Upper lobe of right lung (tissue), 1 donor: ENCODE results near the gene BPHL. TPM values are rescaled to one million over a fixed set of nuclear protein-coding genes. Genes with fewer than 3 reads are reported as not detected.
"Not testable (repeated sequence)": the region's sequence is repeated elsewhere in the genome, so short reads cannot be mapped to it uniquely, and the experiment has no call there.

Source experiments
- ATAC-seq: fragments of 200-7000 bp; cut with Tn5 transposase; one replicate; pipeline ENCODE4 v1.9.1; 2020; ENCODE audit warnings: mild to moderate bottlenecking, moderate library complexity
- DNase-seq: peaks from one replicate; pipeline ENCODE4 v3.0.0-alpha.2; 2020
- H3K27ac ChIP-seq: fragments of 200-600 bp; one replicate; pipeline ENCODE4 v1.8.0; 2022
- H3K27me3 ChIP-seq: fragments of 200-600 bp; one replicate; pipeline ENCODE4 v1.8.0; 2022; ENCODE audit warnings: mild to moderate bottlenecking
- H3K36me3 ChIP-seq: fragments of 200-600 bp; one replicate; pipeline ENCODE4 v1.8.0; 2022
- H3K4me1 ChIP-seq: fragments of 200-600 bp; one replicate; pipeline ENCODE4 v1.8.0; 2022
- H3K4me3 ChIP-seq: fragments of 200-600 bp; one replicate; pipeline ENCODE4 v1.8.0; 2022; ENCODE audit warnings: mild to moderate bottlenecking
- H3K9me3 ChIP-seq: fragments of 200-600 bp; one replicate; pipeline ENCODE4 v1.8.0; 2022
- intact Hi-C: fragments of 100-400 bp; cut with DNase I; formaldehyde crosslinking; loops from one replicate; pipeline ENCODE4 v1.11.0; 2022
- total RNA-seq: library from RNA; stranded (reverse); fragmentation: NEBNext Ultra II Directional; extraction: Animal tissue kit (Norgen Biotek cat#: 25700); gene quantifications from one replicate; pipeline ENCODE4 v1.2.1, GENCODE V29; 2021
- TF ChIP-seq, protein P1 (sequence below): fragments of 200-600 bp; IDR thresholded peaks from one replicate; pipeline ENCODE4 v1.8.0; 2022; ENCODE audit warnings: antibody characterized with exemption
- donor health status: DM: no; HTN: yes; CAD: no; lungs with severe emphysema.

The BPHL gene
- total RNA-seq, 1 donor from 2014 or later = 7.6 TPM

- TF ChIP-seq, protein P1, sequence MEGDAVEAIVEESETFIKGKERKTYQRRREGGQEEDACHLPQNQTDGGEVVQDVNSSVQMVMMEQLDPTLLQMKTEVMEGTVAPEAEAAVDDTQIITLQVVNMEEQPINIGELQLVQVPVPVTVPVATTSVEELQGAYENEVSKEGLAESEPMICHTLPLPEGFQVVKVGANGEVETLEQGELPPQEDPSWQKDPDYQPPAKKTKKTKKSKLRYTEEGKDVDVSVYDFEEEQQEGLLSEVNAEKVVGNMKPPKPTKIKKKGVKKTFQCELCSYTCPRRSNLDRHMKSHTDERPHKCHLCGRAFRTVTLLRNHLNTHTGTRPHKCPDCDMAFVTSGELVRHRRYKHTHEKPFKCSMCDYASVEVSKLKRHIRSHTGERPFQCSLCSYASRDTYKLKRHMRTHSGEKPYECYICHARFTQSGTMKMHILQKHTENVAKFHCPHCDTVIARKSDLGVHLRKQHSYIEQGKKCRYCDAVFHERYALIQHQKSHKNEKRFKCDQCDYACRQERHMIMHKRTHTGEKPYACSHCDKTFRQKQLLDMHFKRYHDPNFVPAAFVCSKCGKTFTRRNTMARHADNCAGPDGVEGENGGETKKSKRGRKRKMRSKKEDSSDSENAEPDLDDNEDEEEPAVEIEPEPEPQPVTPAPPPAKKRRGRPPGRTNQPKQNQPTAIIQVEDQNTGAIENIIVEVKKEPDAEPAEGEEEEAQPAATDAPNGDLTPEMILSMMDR = no peak
- no peak for DNase-seq
- H3K4me1 ChIP-seq = peaks cover 11% of the 10 kb centered on the region
- no peak for ATAC-seq
- intact Hi-C loops = no loop called here
- H3K36me3 ChIP-seq = no peaks in the 10 kb centered on the region
- no peak overlapping the region for H3K4me3 ChIP-seq
- no peak overlapping the region for H3K27ac ChIP-seq
- no peaks in the 10 kb centered on the region for H3K27me3 ChIP-seq
- H3K9me3 ChIP-seq = no peaks in the 10 kb centered on the region
Observed at GRCh38 chr6:3164388-3164787, 45.9 kb downstream of the BPHL start.

GRCh38 chr6:3165631-3166534, 47.4 kb downstream of the BPHL start:
- ATAC-seq = no peak
- no peak overlapping the region for H3K27ac ChIP-seq
- DNase-seq = no peak
- intact Hi-C loops = no loop called here
- H3K36me3 ChIP-seq = no peaks in the 10 kb centered on the region
- no peaks in the 10 kb centered on the region for H3K9me3 ChIP-seq
- no peaks in the 10 kb centered on the region for H3K27me3 ChIP-seq
- H3K4me1 ChIP-seq = peaks cover 11% of the 10 kb centered on the region
- TF ChIP-seq, protein P1 = no peak
- H3K4me3 ChIP-seq = no peak overlapping the region

DNA sequence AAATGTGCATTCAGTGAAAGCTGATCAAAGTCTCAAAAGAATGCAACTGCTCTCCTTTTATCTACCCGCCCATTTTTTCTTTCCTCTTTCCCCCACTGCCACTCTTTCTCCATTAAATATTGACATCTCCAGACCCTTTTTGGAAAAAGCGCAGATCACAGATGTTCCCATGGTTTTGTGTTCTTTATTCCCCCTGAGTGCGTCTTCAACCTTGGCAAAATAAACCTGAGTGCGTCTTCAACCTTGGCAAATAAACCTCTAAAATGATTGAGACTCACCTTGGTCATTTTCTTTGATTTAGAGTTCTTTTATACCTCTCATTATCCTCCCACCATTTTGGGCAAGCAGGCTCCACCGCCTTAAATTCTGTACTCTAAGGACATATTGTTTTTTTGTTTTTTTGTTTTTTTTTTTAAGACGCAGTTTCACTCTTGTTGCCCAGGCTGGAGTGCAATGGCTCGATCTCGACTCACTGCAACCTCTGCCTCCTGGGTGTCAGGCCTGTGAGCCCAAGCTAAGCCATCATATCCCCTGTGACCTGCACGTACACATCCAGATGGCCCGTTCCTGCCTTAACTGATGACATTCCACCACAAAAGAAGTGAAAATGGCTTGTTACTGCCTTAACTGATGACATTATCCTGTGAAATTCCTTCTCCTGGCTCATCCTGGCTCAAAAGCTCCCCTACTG, 48.2 kb downstream of the BPHL start:
- DNase-seq, ATAC-seq, H3K27ac ChIP-seq, H3K9me3 ChIP-seq, H3K27me3 ChIP-seq, intact Hi-C loops, H3K36me3 ChIP-seq, H3K4me3 ChIP-seq: not testable (repeated sequence)
- peaks cover 11% of the 10 kb centered on the region for H3K4me1 ChIP-seq

DNA sequence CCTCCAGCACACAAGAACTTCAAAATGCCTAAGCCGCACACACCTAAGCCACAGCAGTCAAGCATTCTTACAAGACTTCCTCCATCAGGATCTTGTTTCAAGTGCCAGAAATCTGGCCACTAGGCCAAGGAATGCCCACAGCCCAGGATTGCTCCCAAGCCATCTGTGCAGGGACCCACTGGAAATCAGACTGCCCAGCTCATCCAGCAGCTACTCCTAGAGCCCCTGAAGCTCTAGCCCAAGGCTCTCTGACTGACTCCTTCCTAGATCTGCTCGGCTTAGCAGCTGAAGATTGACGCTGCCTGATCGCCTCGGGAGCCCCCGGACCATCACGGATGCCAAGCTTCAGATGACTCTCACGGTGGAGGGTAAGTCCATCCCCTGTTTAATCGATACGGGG, 49.5 kb downstream of the BPHL start:
- H3K9me3 ChIP-seq, H3K27me3 ChIP-seq, H3K4me1 ChIP-seq, DNase-seq, H3K36me3 ChIP-seq, H3K4me3 ChIP-seq, H3K27ac ChIP-seq, ATAC-seq, intact Hi-C loops: not testable (repeated sequence)

DNA sequence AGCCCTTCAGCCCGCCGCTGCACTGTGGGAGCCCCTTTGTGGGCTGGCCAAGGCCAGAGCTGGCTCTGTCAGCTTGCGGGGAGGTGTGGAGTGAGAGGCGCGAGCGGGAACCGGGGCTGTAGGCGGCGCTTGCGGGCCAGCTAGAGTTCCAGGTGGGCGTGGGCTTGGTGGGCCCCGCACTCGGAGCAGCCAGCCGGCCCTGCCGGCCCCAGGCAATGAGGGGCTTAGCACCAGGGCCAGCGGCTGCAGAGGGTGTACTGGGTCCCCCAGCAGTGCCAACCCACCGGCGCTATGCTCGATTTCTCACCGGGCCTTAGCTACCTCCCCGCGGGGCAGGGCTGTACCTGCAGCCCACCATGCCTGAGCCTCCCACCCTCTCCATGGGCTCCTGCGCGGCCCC, 52.2 kb downstream of the BPHL start:
- intact Hi-C loops, H3K36me3 ChIP-seq, H3K4me1 ChIP-seq, H3K9me3 ChIP-seq, ATAC-seq, H3K27me3 ChIP-seq, DNase-seq, H3K4me3 ChIP-seq, H3K27ac ChIP-seq: not testable (repeated sequence)

GRCh38 chr6:3171313-3172175, 53.0 kb downstream of the BPHL start:
- DNase-seq, ATAC-seq, H3K27me3 ChIP-seq, H3K4me1 ChIP-seq, H3K4me3 ChIP-seq, H3K9me3 ChIP-seq, intact Hi-C loops, H3K36me3 ChIP-seq, H3K27ac ChIP-seq: not testable (repeated sequence)

- H3K27me3 ChIP-seq, H3K4me3 ChIP-seq, intact Hi-C loops, H3K9me3 ChIP-seq, DNase-seq, ATAC-seq, H3K4me1 ChIP-seq, H3K36me3 ChIP-seq, H3K27ac ChIP-seq: not testable (repeated sequence)
Observed at GRCh38 chr6:3172789-3173188, 54.3 kb downstream of the BPHL start.

GRCh38 chr6:3173636-3174089, 55.2 kb downstream of the BPHL start:
- H3K9me3 ChIP-seq, DNase-seq, ATAC-seq, H3K27me3 ChIP-seq, H3K4me3 ChIP-seq, H3K4me1 ChIP-seq, H3K27ac ChIP-seq, intact Hi-C loops, H3K36me3 ChIP-seq: not testable (repeated sequence)
